SU-DHL-6 (cell line): ENCODE measurements around the gene ADAMTS12.
"Not testable (repeated sequence)": the region's sequence is repeated elsewhere in the genome, so short reads cannot be mapped to it uniquely, and the experiment has no call there.

Experiments used
- H2AFZ ChIP-seq: fragments of 200-600 bp; sonication (generic); 2 replicates; pipeline ENCODE4 v1.6.1; 2014; ENCODE audit warnings: low read depth, mild to moderate bottlenecking, moderate library complexity, mixed read lengths, antibody characterized with exemption, low read length; ENCODE audit not compliant: severe bottlenecking
- H3F3A ChIP-seq: fragments of 200-600 bp; shearing (Covaris generic); 2 replicates; pipeline ENCODE4 v1.6.0; 2016; ENCODE audit warnings: antibody characterized with exemption, mild to moderate bottlenecking; ENCODE audit not compliant: insufficient read depth
- H3K27ac ChIP-seq: fragments of 200-600 bp; sonication (generic); 2 replicates; pipeline ENCODE4 v1.5.1; 2016; ENCODE audit warnings: low read depth, mild to moderate bottlenecking, low read length, moderate library complexity, mixed read lengths
- H3K27me3 ChIP-seq: fragments of 200-600 bp; sonication (generic), shearing (Covaris generic); 2 replicates; pipeline ENCODE4 v1.6.0; 2014; ENCODE audit warnings: mild to moderate bottlenecking, low read length
- H3K36me3 ChIP-seq: fragments of 200-600 bp; sonication (generic); 2 replicates; pipeline ENCODE4 v1.6.1; 2014; ENCODE audit warnings: mild to moderate bottlenecking, low read length, mixed read lengths
- H3K4me2 ChIP-seq: fragments of 300-600, 200-600 bp; shearing (Covaris generic), sonication (generic); 2 replicates; pipeline ENCODE4 v1.6.0; 2014; ENCODE audit warnings: low read length, low read depth, mild to moderate bottlenecking; ENCODE audit not compliant: poor library complexity, severe bottlenecking
- H3K4me3 ChIP-seq: fragments of 200-600 bp; sonication (generic); 2 replicates; pipeline ENCODE4 v1.5.1; 2014; ENCODE audit warnings: antibody characterized with exemption, low read length, mild to moderate bottlenecking, mixed read lengths; ENCODE audit not compliant: insufficient read depth, poor library complexity, severe bottlenecking
- H3K79me2 ChIP-seq: fragments of 200-600 bp; sonication (generic); 2 replicates; pipeline ENCODE4 v1.6.1; 2014; ENCODE audit warnings: mild to moderate bottlenecking, low read length, moderate library complexity; ENCODE audit not compliant: insufficient read depth
- H3K9ac ChIP-seq: fragments of 200-600 bp; sonication (generic); 2 replicates; pipeline ENCODE4 v1.7.0; 2014; ENCODE audit warnings: mild to moderate bottlenecking, low read length
- H3K9me2 ChIP-seq: fragments of 200-600 bp; sonication (generic); replicated peaks from 2 replicates; pipeline ENCODE4 v1.6.1; 2014; ENCODE audit warnings: low read length; ENCODE audit not compliant: insufficient read depth
- H3K9me3 ChIP-seq: fragments of 200-600 bp; sonication (generic); 2 replicates; pipeline ENCODE4 v1.6.1; 2014; ENCODE audit warnings: low read length, mixed read lengths; ENCODE audit not compliant: insufficient read depth
- H4K20me1 ChIP-seq: fragments of 200-600 bp; sonication (generic); 2 replicates; pipeline ENCODE4 v1.6.1; 2014; ENCODE audit warnings: low read depth, mild to moderate bottlenecking, antibody characterized with exemption, low read length, moderate library complexity, mixed read lengths
- CTCF ChIP-seq: fragments of 200-600 bp; sonication (generic); IDR thresholded peaks from one replicate; pipeline ENCODE4 v1.5.1; 2017; ENCODE audit warnings: antibody characterized with exemption, mild to moderate bottlenecking, low read length, moderate library complexity; ENCODE audit not compliant: insufficient read depth, poor library complexity, severe bottlenecking
- EZH2phosphoT487 ChIP-seq: fragments of 200-600 bp; sonication (generic), shearing (Covaris generic); conservative IDR thresholded peaks from 2 replicates; pipeline ENCODE4 v1.6.1; 2018; ENCODE audit warnings: mild to moderate bottlenecking, antibody characterized with exemption, low read length, moderate library complexity, mixed read lengths

ADAMTS12 gene

GRCh38 chr5:33557605-33558004 lies 334.2 kb downstream of the ADAMTS12 start:
- Histone ChIP-seq H3K4me2 (no peak overlapping the region), H3K27me3 (no peaks in the 10 kb centered on the region), H3K9me3 (no peaks in the 10 kb centered on the region), H2AFZ (no peak overlapping the region), H3K4me3 (no peak overlapping the region), H3K9me2 (no peaks in the 10 kb centered on the region), H3K36me3 (no peaks in the 10 kb centered on the region), H3K27ac (no peak overlapping the region), H3K9ac (no peak overlapping the region), H3K79me2 (no peaks in the 10 kb centered on the region), H4K20me1 (no peaks in the 10 kb centered on the region), H3F3A (no peaks in the 10 kb centered on the region)
- TF ChIP-seq EZH2phosphoT487 (no peak), CTCF (no peak)

GRCh38 chr5:33556330-33557328 lies 335.2 kb downstream of the ADAMTS12 start:
- Histone ChIP-seq H3F3A (no peaks in the 10 kb centered on the region), H3K79me2 (no peaks in the 10 kb centered on the region), H3K9me3 (no peaks in the 10 kb centered on the region), H3K36me3 (no peaks in the 10 kb centered on the region), H4K20me1 (no peaks in the 10 kb centered on the region), H3K27me3 (no peaks in the 10 kb centered on the region), H3K9ac (no peak overlapping the region), H3K9me2 (no peaks in the 10 kb centered on the region), H3K4me3 (no peak overlapping the region), H3K4me2 (no peak overlapping the region), H2AFZ (no peak overlapping the region), H3K27ac (no peak overlapping the region)
- TF ChIP-seq CTCF = no peak

DNA sequence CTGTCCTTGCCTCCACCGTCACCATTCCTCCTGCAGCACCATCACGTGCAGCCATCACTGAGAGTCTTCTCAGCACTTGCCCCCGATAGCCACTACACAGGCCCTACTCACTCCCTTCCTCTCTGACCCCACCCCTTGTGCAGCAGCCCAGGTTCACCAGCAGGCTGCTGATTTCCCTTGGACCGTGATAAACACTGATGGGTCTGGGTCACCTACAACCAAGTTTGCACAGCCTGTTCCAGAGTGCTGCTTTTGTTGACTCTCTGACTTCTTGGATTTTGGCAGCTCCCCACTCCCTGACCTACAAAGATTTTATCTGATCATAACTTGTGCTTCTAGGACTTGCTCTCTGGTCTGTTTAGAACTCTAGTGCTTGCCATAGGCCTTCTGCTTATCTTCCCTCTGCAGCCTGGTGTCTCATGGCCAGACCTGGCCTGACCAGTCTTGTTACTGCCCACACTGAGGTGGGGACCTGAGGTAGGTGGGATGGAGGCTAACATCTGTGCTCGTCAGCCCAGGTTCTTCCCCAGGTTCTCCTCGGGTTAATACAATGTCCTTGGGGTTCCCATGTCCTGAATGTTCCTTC lies 341.7 kb downstream of the ADAMTS12 start:
- Histone ChIP-seq H3K4me3 (no peak overlapping the region), H3K9ac (no peak overlapping the region), H2AFZ (no peak overlapping the region), H3K36me3 (no peaks in the 10 kb centered on the region), H3K27me3 (no peaks in the 10 kb centered on the region), H3K9me3 (no peaks in the 10 kb centered on the region), H4K20me1 (no peaks in the 10 kb centered on the region), H3K4me2 (no peak overlapping the region), H3K27ac (no peak overlapping the region), H3K79me2 (no peaks in the 10 kb centered on the region), H3K9me2 (no peaks in the 10 kb centered on the region), H3F3A (no peaks in the 10 kb centered on the region)
- no peak for TF ChIP-seq CTCF
- TF ChIP-seq EZH2phosphoT487 = no peak

GRCh38 chr5:33539790-33540189 lies 352.0 kb downstream of the ADAMTS12 start:
- H3K4me2 ChIP-seq = not testable (repeated sequence)

More at GRCh38 chr5:33539790-33540189, 352.0 kb downstream of the ADAMTS12 start:
- not testable (repeated sequence) for H3K4me3 ChIP-seq, H3K79me2 ChIP-seq, H3K9me3 ChIP-seq, H3K9ac ChIP-seq, H3K27ac ChIP-seq, H4K20me1 ChIP-seq, H2AFZ ChIP-seq, H3K27me3 ChIP-seq, H3K36me3 ChIP-seq, H3K9me2 ChIP-seq, H3F3A ChIP-seq
